Adipose tissue (tissue), 3 donors: ENCODE measurements around the gene OVCA2. TPM values are rescaled to one million over a fixed set of nuclear protein-coding genes. Genes with fewer than 3 reads are reported as not detected.

ENCODE experiments used
- H3K27ac ChIP-seq: one replicate; pipeline ENCODE4 v1.5.1; 2013; ENCODE audit warnings: low read depth, low read length
- WGBS, 3 donors: extraction: QIAGEN DNeasy Blood & Tissue Kit; methylation state at CpG; one replicate each; pipeline ENCODE4 v1.1.7; 2013; 5-methylcytosine and 5-hydroxymethylcytosine counted together
- polyA plus RNA-seq, 3 donors: library from polyadenylated mRNA; stranded (reverse); fragments of 200-250 nt; gene quantifications; one replicate each; pipeline ENCODE4 v1.2.3, GENCODE V29; 2013
- donor health status: healthy with polysubstance abuse.
- donor health status: Bipolar disorder and iron deficiency.
- donor health status: healthy.

OVCA2 gene
- polyA plus RNA-seq, 3 donors = 30.9 to 40.7 (median 38.7) TPM

DNA sequence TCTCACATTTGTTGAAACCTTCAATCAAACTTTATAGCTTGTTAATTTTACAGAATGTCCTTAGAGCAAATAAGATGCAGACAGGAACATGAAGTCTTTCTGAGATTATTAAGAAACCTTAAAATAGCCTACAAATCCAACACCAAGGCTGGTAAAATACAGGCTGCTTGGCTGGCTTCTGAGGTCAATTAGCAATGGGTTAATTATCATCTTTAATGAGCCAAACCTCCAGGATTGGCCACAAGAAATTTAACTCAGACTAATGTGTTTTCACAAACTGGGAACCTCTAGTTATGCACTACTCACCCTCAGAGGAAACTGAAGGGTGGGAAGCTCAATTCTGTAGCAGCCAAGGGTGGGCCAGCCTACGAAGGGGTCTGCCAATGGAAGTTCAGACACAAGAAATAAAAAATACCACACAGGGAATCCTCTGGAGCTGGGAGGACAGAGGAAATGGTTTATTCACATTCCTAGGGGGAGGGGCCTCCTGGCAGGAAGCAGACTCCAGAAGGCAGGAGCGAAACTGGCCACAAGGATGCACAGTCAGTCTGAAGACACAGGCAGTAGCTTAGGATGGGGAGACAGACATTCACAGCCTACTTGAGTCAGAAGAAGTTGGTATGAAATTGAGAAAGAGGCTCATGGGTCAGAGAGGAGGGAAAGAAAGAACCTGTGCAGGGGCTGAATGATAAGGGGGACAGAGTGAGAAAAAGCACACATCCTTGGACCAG lies 49.1 kb downstream of the OVCA2 start:
- no peak overlapping the region for H3K27ac ChIP-seq
- WGBS, 3 donors = 30 to 80% (median 36%) methylated on average over 2 of the region's 2 CpGs

DNA sequence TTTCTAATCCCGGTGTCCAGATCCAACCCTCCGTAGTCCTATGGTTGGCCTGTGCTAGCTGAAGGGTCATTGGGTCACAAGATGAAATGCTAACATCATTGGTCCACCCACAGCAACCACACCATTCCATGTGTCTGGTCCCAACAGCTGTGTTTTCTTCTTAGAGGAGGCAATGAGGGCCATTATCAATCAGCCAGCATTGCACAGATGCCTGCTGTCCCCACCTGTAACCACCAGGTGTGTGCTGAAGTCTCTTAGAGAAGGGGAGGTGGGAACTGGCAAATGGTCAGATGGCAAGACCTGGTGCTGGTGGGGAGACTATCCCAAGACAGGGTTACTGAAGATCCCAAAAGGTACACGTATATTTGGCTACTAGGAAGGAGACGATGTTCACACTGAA lies 50.4 kb downstream of the OVCA2 start:
- WGBS, 3 donors = 72 to 91% (median 82%) methylated on average over 4 of the region's 4 CpGs
- no peak overlapping the region for H3K27ac ChIP-seq

Other genes starting within 250 kb of the OVCA2 start
- gene SMYD4, start 212.1 kb upstream of the OVCA2 start, polyA plus RNA-seq = 10 to 100 TPM in 1 of 3 donors, 1 to 10 TPM in 2; 4.8 to 12.8 (median 8.3) TPM
- 10 to 100 TPM; 17.1 to 25.8 (median 23.6) TPM for gene RPA1, start 212.0 kb upstream of the OVCA2 start, polyA plus RNA-seq
- gene RTN4RL1, start 16.7 kb upstream of the OVCA2 start, polyA plus RNA-seq = 1 to 10 TPM; 1.6 to 8.7 (median 3.9) TPM
- 10 to 100 TPM; 15.4 to 34.0 (median 31.1) TPM for gene DPH1, start 11.9 kb upstream of the OVCA2 start, polyA plus RNA-seq
- gene HIC1, start 13.1 kb downstream of the OVCA2 start, polyA plus RNA-seq = 10 to 100 TPM in 2 of 3 donors, 1 to 10 TPM in 1; 1.6 to 23.3 (median 19.7) TPM